ENCODE measurements around the gene HOXC11.

The HOXC11 gene

DNA sequence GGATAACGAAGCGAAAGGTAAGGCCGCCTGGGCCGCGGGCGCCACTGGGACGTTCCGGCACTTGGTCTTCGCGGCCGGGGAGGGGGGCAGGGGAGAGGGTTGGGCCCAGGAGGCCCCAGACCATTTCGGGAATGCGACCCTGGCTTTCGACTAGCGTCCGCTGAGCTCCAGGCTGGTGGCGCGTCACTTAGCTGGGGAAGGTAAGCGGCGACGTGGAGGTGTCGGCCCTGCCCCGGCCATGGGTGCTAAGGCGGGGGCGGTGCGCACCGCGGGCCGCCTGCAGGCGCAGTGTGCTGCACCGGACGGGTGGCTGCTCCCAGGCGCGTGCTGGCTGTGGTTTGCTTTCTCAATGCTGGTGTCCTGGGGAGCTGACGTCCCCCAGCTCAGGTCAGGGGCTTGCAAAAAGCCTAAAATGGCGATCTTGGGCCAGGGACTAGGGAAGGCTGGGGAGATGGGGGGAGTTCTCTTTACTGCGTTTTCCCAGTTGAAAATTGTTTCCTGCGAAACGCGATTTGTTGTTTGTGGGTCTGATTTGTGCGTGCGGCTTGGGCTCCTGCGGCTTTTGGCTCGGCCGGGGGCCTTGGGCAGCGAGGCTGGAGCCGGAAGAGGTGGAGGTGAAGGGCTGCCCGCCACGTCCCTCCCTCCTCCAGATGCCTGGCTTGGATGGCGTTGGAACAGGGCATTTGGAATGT lies 13.2 kb downstream of the HOXC11 start:
- DNase-seq, result peak in 1 of 6 experiments; percentile 49

DNA sequence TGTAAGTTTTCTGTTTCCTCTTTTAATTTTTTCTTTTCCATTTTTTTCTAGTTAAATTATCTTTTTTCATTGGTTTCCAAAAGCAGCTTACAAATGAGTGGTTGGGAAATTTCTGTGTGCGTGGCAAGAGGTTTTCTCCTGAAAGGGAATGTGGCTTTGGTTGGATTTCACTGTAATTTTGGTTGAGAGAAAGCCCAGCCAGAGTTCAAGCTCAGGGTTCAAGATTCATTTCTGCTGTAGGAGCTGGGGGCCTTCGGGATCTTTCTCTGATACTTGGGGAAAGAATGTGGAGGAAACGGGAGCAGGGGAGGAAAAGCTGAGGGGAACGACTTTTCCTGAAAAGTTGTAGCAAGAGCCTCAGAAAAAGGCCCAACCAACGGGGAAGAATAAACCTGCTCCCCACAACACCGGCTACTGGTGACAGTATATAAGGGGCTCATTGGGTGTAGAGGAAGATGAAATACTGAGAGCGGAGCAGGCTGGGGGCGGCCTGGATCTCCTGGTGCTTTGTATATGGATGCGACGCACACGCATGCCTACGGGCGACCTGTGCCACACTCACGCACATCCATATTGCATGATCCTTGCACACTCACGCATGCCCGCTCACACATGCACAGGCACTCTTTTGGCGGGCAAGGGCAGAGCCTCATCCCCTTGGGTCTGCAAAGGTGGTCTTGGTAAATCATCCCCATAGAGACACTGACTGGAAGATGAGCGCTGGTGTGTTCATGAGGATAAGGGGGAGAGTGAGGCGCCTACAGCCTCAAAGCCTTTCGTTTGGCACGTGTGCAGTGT lies 14.0 kb downstream of the HOXC11 start:
- DNase-seq, result no peak

DNA sequence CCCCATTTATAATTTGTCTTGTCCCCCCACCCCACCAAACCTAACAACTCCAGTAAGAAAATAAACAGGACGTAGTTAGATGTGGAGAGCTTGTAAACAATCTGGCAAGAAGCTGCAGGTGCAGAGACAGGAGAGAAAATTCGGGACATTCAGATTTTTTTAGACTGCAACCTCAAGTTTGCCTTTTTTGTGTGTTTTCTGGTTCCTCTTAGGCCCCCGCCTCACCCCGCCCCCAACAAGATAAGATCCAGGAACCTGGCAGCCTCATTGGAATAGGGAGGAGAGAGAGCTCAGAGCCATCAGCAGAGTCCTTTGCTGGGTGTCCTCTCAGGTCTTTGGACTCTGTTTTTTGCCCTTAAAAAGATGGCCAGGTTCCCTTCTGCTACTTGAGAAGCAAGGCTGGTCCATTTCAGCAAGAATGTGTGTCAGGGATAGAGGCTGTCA lies 14.9 kb downstream of the HOXC11 start:
- no peak for DNase-seq

DNA sequence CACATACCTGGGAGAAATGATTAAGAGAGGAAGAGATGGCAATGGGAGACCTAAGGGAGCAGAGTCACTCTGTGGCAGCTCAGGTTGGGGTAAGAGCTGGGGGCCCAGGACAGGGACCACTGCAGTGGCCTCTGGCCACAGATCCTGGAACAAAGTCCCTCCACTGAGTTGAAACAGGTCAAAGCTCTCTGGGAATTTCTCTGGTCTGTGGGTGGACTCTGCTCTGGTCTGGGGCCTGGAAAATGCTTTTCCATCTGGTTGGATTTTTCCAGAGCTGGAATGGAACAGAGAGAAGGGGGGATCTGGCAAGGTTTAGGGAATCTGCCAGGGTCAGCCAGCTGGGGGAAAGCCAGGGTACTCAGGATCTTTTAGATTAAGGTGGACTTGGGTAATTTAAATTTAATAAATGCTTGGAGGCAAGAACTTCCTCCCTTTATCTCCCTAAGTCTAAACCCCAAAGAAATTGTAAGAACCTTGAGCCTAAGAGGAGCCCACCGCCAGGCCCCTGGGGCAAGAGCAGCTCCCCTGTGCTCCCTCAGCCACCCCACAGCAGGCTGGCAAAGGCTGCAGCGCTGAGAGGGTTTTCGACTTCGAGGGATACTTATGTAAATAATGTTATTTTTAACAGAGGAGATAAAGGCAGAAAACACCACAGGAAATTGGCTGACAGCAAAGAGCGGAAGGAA lies 15.8 kb downstream of the HOXC11 start:
- no peak for DNase-seq

DNA sequence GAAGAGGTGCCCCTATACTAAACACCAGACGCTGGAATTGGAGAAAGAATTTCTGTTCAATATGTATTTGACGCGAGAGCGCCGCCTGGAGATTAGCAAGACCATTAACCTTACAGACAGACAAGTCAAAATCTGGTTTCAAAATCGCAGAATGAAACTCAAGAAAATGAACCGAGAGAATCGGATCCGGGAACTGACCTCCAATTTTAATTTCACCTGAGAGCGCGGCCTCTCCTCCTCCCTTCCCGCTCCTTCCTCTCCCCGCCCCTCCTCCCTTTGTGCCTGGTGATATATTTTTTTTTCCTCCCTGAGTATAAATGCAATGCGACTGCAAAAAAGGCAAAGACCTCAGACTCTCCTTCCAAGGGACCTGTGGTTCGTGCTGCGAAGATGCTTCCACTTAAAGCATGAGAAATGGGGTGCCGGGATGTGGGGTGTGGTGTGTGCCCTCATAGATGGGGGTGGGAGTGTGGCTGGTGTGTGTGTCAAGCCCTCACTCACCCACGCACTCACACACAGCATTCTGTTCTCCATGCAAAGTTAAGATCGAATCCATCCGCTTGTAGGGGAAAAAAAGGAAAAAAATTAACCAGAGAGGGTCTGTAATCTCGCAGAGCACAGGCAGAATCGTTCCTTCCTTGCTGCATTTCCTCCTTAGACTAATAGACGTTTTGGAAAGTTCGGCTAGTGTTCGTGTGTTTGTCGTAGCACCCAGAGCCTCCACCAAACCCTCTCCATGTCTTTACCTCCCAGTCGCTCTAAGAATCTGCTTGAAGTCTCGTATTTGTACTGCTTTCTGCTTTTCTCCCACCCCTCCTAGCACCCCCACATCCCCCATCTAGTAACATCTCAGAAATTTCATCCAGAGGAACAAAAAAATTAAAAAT lies 16.5 kb downstream of the HOXC11 start:
- peak in 1 of 6 experiments; percentile 35 for DNase-seq

DNA sequence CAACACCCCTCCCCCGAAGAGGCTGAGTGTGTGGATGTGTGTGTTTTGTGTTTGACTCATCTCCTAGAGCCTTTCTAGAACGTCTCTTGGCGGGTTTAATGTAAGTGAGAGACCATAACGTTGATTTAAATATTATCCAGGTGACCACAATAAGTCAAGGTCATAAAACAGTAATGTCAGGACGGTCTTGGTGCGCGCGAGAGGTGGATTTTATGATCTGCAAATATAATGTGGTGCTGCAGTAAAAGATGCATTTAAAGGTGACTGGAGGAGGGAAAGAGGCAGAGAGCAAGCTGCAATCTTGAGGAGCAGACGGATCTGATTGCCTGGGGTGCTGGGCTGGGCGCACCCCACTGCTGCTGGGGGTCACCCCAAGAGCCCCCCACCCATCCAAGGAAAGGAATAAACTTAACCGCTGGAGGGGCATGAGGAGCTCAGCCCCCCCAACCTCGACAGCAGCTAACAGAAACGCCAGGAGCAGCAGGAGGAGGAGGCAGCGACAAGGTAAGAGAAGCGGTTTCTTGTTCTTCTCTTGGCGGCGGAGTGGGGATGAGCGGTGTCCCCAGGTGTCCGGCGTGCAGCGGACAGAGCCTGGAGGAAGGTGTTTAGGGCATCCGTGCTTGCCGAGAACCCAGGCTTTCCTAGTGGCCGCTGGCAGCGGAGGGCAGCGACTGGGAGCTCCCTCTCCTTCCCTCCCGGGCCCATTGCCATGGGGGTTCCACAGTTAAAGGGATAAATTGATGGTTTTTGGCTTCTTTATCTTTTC lies 17.6 kb downstream of the HOXC11 start:
- no peak for DNase-seq

DNA sequence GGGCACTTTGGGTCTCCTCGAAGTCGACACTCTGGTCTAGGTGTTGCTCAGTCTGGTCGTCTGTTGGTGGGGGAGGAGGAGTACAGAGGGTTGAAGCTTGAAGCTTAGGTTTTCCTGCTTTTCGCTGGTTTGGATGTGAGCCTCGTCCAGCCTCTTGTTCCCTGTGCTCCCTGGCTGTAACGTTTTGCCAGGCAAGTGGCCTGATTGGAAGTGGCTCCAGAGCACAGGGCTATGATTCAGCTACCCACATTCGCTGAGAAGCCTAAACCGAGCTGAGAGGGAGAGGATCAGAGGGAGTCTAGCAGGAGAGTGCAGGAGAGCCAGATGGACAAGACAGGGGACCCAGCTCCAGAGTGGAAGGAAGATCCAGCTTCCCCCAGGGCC lies 18.1 kb downstream of the HOXC11 start:
- no peak for DNase-seq

DNA sequence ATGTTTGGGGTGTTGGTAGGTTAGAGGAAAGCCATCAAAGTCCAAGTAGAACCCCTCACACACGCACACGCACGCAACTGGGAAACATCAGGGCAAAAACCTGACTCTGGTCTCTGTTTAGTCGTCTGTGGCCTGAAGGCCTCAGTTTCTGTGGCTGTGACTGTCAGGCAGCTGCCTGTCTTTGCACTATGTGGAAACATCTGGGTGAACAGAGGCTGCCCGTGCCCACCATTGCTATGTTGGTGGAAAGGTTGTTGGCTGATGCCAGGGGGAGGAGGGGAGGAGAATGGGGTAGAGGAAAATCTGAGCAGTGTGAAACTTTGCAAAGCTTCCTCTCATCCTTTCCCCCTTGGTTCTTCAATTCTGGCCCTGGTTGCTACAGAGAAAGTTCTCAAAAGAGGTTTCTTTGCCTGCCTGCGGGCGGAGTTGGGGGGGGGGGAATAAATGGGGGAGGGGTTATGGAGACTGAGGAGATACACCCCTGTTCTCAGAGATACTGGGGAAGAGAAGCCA lies 19.5 kb downstream of the HOXC11 start:
- DNase-seq, result no peak

DNA sequence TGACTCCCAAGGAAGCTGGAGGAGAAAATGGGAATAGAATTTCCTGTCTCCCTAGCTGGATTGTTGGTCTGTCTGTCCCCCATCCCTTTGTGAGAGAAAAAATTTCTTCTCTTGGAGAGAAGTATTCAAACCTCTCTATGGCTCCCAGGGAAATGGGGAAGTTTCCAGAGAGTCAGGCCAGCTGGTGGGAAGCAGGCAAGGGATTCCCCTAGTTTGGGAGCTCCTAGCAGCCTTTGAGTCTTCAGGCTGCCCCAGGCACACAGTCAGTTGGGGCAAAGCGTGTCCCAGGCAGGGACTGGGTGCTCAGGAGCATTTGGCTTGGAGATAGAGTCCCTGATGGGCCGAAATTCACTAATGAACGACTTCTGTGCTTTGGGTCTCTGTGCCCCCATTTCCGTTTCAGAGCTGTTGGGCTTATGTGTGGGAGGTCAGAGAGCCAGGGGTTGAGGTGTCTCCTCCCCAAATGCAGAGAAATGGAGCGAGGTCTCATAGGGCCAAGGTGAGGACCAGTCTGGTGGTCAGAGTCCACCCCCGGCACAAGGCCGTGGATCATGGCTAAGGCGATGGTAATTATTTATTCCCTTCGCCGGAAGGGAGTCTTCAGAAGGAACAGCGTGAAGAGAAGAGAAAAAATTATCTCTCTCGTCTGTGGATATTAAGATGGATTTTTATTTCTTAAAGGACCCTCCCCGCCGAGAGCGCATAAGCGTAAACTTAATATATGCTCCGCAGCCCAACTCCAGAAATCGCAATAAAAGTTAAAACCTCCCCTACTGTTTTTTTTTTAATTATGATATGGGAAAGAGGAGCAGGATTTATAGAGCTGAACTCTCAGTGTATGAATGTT lies 20.5 kb downstream of the HOXC11 start:
- no peak for DNase-seq

DNA sequence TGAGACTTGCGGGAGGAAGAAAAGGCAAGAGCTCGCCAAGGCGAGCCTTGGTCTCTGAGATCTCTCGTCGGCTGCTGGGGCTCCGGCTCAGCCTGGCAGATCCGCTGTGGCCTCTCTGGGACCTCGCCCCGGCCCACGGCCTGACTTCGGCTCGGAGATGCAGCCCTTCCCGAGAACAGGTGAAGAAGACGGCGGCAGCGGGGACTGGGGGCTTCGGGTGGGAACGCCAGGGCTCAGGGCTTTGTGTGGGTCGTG lies 21.0 kb downstream of the HOXC11 start:
- DNase-seq, result no peak

DNA sequence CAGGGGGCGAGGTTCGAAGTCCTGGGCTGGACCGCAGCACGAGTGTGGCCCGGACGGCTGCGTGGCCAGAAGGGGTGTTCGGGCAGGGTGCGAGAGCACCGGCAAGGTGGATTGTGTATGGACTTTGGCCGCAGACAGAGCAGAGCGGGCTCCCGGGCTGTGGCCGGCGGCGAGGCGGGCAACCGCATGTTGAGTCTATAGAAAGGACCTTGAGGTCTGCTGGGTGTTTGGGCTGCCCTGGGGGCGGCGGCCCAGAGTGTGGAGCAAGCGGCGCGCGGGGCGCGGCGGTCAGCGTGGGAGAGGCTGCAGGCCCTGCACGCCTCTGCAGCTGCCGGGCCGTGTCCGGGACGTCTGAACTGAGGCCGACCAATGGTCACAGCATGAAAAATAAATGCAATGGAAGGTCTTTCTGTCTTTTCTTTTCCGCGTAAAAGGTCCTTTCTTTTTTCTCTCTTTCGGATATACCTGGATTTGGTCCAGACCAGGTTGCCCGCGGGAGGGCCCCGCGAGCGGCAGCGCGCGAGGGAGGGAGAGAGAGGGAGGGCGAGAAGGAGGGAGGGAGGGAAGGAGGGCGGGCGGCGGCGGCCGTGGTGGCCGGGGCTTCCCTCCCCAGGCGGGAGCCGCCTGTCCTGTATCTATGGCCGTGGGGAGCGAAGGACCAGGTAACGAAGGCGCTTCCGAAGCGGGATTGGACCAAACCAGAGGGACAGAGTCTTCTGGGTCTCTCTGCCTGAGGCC lies 21.5 kb downstream of the HOXC11 start:
- DNase-seq, result no peak

DNA sequence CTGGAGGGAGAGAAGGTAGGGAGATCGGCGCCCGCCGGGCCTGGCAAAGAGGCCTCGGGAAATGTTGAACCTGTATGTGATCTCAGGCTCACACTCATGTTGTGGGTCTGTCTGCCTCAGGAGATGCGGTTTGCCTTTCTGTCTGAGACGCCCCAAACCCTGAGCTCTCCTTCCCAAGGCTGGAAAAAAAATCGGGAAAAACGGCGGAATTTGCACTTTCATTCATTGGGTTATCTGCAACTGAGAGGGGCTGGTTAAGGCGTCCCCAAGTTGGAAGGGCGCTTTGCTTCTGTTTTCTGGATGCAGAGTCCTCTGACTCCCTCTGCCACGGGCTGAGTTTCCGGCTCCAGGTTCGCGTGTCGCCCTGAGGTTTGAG lies 22.1 kb downstream of the HOXC11 start:
- peak in 1 of 6 experiments; percentile 53 for DNase-seq

DNA sequence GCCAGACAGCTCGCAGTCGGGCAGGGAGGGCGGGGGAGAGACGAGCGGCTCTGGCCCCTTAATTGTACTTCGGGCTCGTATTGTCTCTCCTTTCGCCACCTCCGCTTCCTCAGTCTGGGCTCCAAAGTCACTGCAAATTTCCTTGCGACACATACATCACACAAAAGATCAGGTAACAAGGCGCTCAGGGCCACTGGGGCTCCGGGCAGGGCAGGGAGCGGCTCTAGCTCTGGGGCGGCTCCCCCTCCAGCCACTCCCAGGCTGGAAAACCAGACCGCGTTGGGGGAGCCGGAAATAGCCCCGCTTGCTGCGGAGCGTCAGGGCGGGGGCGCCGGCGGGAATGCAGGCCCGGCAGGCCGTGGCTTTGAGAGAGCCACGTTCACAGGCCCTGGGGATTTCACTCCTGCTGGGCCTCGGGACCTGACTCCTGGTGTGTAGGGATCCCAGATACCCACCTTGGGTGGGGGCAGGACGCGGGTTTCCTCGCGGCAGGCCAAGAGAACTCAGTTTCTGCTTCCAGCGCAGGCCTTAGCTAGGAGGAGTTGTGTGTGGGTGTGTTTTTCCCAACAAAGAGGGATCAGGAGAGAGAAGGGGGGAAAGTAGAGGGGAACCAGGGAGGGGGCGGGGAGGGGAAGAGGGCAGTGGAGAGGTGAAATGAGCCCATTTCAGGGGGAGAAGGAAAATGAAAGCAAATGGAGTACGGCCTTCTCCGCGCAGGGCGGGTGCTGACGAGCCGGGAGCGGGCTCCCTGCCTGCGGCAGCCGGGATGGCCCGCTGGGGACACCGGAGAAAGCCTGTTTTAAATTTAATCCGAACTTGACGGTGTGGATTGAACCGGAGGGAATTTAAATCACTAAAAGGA lies 22.7 kb downstream of the HOXC11 start:
- DNase-seq, result peak in 2 of 6 experiments; percentile 53 to 59

DNA sequence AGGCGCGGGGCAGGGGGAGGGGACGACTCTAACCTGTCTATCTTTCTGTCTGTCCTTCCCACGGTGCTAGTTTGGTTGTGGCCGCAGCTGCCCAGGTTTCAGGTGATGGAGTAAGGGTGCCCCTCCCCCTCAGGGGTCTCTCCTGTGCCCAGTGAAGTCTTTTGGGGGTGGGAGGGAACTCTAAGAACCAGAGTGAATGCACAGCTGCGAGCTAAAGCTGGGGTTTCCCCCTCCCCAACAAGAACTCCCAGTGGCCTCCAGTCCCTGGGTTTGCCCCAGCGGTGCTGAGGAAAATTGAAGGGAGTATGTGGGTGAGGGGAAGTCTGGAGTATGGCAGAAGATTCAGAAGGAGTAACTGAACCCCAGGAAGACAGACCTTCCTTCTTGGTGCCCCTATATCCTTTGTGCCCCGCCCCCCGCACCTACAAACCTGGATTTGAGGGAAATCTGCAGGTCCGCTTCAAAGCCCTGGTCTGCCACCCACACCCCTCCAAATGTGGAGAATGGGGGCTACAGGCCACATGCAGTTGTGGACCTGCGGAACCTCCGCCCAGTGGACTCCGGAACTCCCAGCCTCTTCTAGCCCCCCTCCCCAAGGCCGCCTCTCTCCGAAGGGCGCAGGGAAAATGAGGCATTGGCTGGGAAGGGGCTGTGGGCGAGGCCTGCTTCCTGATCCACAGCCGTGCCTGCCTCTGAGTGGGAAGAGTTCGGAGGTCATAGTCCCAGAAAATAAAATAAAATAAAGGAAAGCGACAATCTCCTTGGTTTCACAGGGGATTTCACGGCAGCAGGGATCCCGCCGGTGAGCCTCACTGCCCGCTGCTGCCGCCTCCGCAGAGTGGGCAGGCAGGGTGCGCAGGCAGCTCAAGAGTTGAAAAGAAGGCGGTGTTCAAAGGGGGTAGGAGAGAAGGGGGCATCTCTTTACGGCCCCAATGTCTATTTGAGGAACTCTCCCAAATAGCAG lies 23.6 kb downstream of the HOXC11 start:
- no peak for DNase-seq

DNA sequence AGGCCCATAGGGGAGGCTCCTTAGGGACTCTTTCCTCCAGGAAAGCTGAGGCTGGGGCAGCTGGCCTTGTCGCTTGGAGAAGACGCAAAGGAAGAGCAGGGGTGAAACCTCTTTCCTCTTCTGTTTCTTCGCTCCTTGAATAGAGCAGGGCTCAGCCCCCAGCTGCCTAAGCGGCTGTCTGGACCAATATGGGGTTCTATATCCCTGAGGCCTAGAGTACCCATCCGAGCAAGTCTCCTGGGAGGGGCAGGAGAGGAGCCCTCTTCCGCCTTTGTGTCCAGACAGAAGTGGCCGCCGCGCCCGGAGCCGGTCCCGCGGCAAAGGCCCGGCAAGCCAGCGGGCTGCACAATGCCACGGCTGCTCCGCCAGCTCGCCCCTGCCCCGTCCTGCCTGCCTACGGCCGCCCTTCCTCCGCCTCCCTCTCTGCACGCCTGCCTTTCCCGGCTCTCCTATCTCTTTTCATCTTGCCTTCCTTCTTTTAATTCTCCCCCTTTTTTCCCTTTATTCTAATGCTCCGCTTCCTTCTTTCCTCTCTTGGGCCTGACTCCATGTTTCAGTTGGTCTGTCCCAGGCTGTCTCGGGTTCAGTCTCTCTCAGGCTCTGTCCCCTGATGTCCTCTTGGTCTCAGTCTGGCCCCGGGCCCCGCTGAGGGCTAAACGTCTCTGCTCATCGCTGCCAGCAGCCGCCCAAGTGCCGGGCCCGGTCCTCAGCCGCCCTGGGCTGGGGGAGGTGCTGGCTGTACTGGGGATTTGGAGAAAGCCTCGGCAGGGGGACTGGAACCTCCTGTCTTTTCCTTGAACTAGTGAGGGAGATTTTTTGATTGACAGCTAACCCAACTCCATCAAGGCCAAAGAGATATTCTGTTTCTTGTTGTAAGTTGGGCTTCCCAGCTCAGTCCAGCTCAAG lies 24.5 kb downstream of the HOXC11 start:
- peak in 1 of 6 experiments; percentile 22 for DNase-seq

DNA sequence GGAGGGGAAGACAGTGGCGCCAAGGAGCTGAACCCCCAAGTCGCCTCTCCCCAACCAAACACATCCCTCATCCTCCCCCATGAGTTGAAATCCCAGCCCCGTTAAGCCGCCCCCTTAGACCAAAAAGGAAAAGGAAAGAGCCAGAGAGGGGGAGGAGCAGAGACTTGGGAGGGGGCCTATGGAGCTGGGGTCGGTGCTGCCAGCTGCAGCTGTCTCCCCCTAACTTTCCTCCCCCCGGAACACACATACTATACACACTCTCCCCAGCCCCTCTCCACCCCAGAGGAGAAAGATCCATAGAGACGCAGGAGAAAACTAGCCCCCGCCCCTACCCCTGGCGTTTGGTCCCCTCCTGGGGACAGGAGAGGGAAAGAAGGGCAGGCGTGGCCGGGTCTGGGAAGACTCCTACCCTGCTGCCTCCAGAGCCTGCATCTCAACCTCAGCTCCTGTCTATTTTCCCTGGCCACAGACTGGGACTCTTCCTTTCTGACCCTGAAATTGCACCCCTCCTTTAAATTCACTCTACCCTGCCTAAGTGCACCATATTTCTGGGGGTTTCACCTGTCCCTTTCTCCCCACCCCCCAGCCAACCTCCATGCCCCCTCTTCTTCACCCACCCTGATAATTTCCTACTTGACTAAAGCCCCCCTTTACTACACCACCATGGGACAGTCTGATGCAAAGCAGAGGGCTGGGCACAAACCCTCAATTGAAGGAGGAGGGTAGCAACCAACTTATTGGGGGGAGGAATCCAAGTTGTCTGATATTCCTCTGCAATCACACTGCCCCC lies 25.4 kb downstream of the HOXC11 start:
- DNase-seq, result no peak

All from stimulated activated naive CD4-positive, alpha-beta T cell (primary cell).